Astrocyte (in vitro differentiated cells and primary cell): Measurements from ENCODE around the gene CGB3.
"Not testable (repeated sequence)": the region's sequence is repeated elsewhere in the genome, so short reads cannot be mapped to it uniquely, and the experiment has no call there.

Source experiments
- CTCF ChIP-seq: IDR thresholded peaks from 2 replicates; pipeline ENCODE4 v1.5.1; 2011; ENCODE audit warnings: low read depth, mild to moderate bottlenecking, inconsistent platforms, low read length, moderate library complexity; ENCODE audit not compliant: insufficient read depth
- EZH2 ChIP-seq: IDR thresholded peaks from 2 replicates; pipeline ENCODE4 v1.6.1; 2012; ENCODE audit warnings: mild to moderate bottlenecking, low read length, inconsistent platforms; ENCODE audit not compliant: insufficient read depth

GRCh38 chr19:49049011-49049410, 24.9 kb upstream of the CGB3 start, which contains the start of gene CGB8:
- TF ChIP-seq CTCF, EZH2: not testable (repeated sequence)
